ENCODE measurements around the gene LYZL2.

The LYZL2 gene

GRCh38 chr10:30574432-30574796, 55.1 kb downstream of the LYZL2 start:
- DNase-seq = no peak
- Histone ChIP-seq H3K27me3 (replicated peaks; ENCODE audit: insufficient read depth, low read length) (no peaks in the 10 kb centered on the region), H2AFZ (ENCODE audit: low read length) (no peak overlapping the region), H3K4me2 (ENCODE audit: low read depth, low read length) (no peak overlapping the region), H3K27ac (ENCODE audit: low read length) (no peak overlapping the region), H3K4me1 (ENCODE audit: low read length) (0 out of 2 replicates have a peak, but pooled peaks cover 6% of the 10 kb centered on the region), H3K4me3 (ENCODE audit: low read length) (no peak overlapping the region), H3K9me3 (replicated peaks; ENCODE audit: insufficient read depth, low read length) (no peaks in the 10 kb centered on the region), H4K20me1 (ENCODE audit: insufficient read depth, low read length) (no peaks in the 10 kb centered on the region), H3K9ac (ENCODE audit: low read length) (no peak overlapping the region), H3F3A (ENCODE audit: insufficient read depth, low read length) (no peaks in the 10 kb centered on the region), H3K36me3 (replicated peaks; ENCODE audit: insufficient read depth, low read length) (no peaks in the 10 kb centered on the region), H3K79me2 (ENCODE audit: low read length) (no peaks in the 10 kb centered on the region), H3K9me2 (replicated peaks; ENCODE audit: insufficient read depth, low read length) (no peaks in the 10 kb centered on the region)
- TF ChIP-seq EZH2phosphoT487 (IDR thresholded peaks at IDR 0.05; ENCODE audit: low read length) (no peak), CTCF (IDR thresholded peaks at IDR 0.05; ENCODE audit: low read length) (no peak), EZH2 (optimal IDR thresholded peaks at IDR 0.05; ENCODE audit: low read depth, low read length) (no peak)

- H3K36me3 ChIP-seq (replicated peaks; ENCODE audit: insufficient read depth, low read length) = no peaks in the 10 kb centered on the region
- 0 out of 2 replicates have a peak, but pooled peaks cover 6% of the 10 kb centered on the region for H3K4me1 ChIP-seq (ENCODE audit: low read length)
- H4K20me1 ChIP-seq (ENCODE audit: insufficient read depth, low read length) = no peaks in the 10 kb centered on the region
- TF ChIP-seq CTCF (IDR thresholded peaks at IDR 0.05; ENCODE audit: low read length) (no peak), EZH2 (optimal IDR thresholded peaks at IDR 0.05; ENCODE audit: low read depth, low read length) (no peak)
- no peak overlapping the region for H3K4me3 ChIP-seq (ENCODE audit: low read length)
- no peaks in the 10 kb centered on the region for H3K9me2 ChIP-seq (replicated peaks; ENCODE audit: insufficient read depth, low read length)
- DNase-seq = no peak
- no peaks in the 10 kb centered on the region for H3K79me2 ChIP-seq (ENCODE audit: low read length)
- no peaks in the 10 kb centered on the region for H3K9me3 ChIP-seq (replicated peaks; ENCODE audit: insufficient read depth, low read length)
- H3F3A ChIP-seq (ENCODE audit: insufficient read depth, low read length) = no peaks in the 10 kb centered on the region
- H2AFZ ChIP-seq (ENCODE audit: low read length) = no peak overlapping the region
- no peak overlapping the region for H3K27ac ChIP-seq (ENCODE audit: low read length)
- no peak overlapping the region for H3K4me2 ChIP-seq (ENCODE audit: low read depth, low read length)
- H3K9ac ChIP-seq (ENCODE audit: low read length) = no peak overlapping the region
- no peaks in the 10 kb centered on the region for H3K27me3 ChIP-seq (replicated peaks; ENCODE audit: insufficient read depth, low read length)
These were observed 55.7 kb downstream of the LYZL2 start for GRCh38 chr10:30573721-30574431.

- DNase-seq = no peak
- H3K4me3 ChIP-seq (ENCODE audit: low read length) = no peak overlapping the region
- H3K27me3 ChIP-seq (replicated peaks; ENCODE audit: insufficient read depth, low read length) = no peaks in the 10 kb centered on the region
- TF ChIP-seq EZH2 (optimal IDR thresholded peaks at IDR 0.05; ENCODE audit: low read depth, low read length) = no peak
- no peak for TF ChIP-seq CTCF (IDR thresholded peaks at IDR 0.05; ENCODE audit: low read length)
- no peak for TF ChIP-seq EZH2phosphoT487 (IDR thresholded peaks at IDR 0.05; ENCODE audit: low read length)
- H2AFZ ChIP-seq (ENCODE audit: low read length) = no peak overlapping the region
- H3K36me3 ChIP-seq (replicated peaks; ENCODE audit: insufficient read depth, low read length) = no peaks in the 10 kb centered on the region
- H3F3A ChIP-seq (ENCODE audit: insufficient read depth, low read length) = no peaks in the 10 kb centered on the region
- no peak overlapping the region for H3K27ac ChIP-seq (ENCODE audit: low read length)
- H3K9ac ChIP-seq (ENCODE audit: low read length) = no peak overlapping the region
- no peaks in the 10 kb centered on the region for H4K20me1 ChIP-seq (ENCODE audit: insufficient read depth, low read length)
- H3K79me2 ChIP-seq (ENCODE audit: low read length) = no peaks in the 10 kb centered on the region
- H3K9me2 ChIP-seq (replicated peaks; ENCODE audit: insufficient read depth, low read length) = no peaks in the 10 kb centered on the region
- H3K4me1 ChIP-seq (ENCODE audit: low read length) = no peaks in the 10 kb centered on the region
- no peak overlapping the region for H3K4me2 ChIP-seq (ENCODE audit: low read depth, low read length)
- H3K9me3 ChIP-seq (replicated peaks; ENCODE audit: insufficient read depth, low read length) = no peaks in the 10 kb centered on the region
These were observed 64.1 kb downstream of the LYZL2 start for GRCh38 chr10:30565449-30565848.
